ENCODE results near the gene TNFRSF21.

Gene TNFRSF21

GRCh38 chr6:47268572-47269187 is 41.0 kb downstream of the TNFRSF21 start:
- Histone ChIP-seq H3K36me3 (no peaks in the 10 kb centered on the region), H3K27me3 (no peaks in the 10 kb centered on the region), H3K4me1 (ENCODE audit: control insufficient read depth in 1 of 2, insufficient read depth in 1 of 2, low read depth in 1 of 2, low read length in 1 of 2) (no peaks in the 10 kb centered on the region), H3K27ac (no peak overlapping the region), H3K4me3 (ENCODE audit: low read depth in 1 of 2, low read length in 1 of 2) (no peak overlapping the region), H3K9me3 (no peaks in the 10 kb centered on the region)
- no peak for TF ChIP-seq CTCF (IDR thresholded peaks at IDR 0.05)

- H3K9me3 ChIP-seq: no peaks in the 10 kb centered on the region
- H3K36me3 ChIP-seq: no peaks in the 10 kb centered on the region
- no peak overlapping the region for H3K27ac ChIP-seq
- H3K4me3 ChIP-seq (ENCODE audit: low read depth in 1 of 2, low read length in 1 of 2): no peak overlapping the region
- no peaks in the 10 kb centered on the region for H3K4me1 ChIP-seq (ENCODE audit: control insufficient read depth in 1 of 2, insufficient read depth in 1 of 2, low read depth in 1 of 2, low read length in 1 of 2)
- no peak for TF ChIP-seq CTCF (IDR thresholded peaks at IDR 0.05)
- H3K27me3 ChIP-seq: no peaks in the 10 kb centered on the region
These were observed 42.4 kb downstream of the TNFRSF21 start for GRCh38 chr6:47267301-47267700.

GRCh38 chr6:47265971-47266370 is 43.7 kb downstream of the TNFRSF21 start:
- no peaks in the 10 kb centered on the region for H3K9me3 ChIP-seq
- no peaks in the 10 kb centered on the region for H3K27me3 ChIP-seq
- TF ChIP-seq CTCF (IDR thresholded peaks at IDR 0.05): no peak
- no peak overlapping the region for H3K27ac ChIP-seq
- no peaks in the 10 kb centered on the region for H3K4me1 ChIP-seq (ENCODE audit: control insufficient read depth in 1 of 2, insufficient read depth in 1 of 2, low read depth in 1 of 2, low read length in 1 of 2)
- H3K4me3 ChIP-seq (ENCODE audit: low read depth in 1 of 2, low read length in 1 of 2): no peak overlapping the region
- H3K36me3 ChIP-seq: no peaks in the 10 kb centered on the region

GRCh38 chr6:47264775-47265184 is 44.9 kb downstream of the TNFRSF21 start:
- Histone ChIP-seq H3K4me1 (ENCODE audit: control insufficient read depth in 1 of 2, insufficient read depth in 1 of 2, low read depth in 1 of 2, low read length in 1 of 2) (no peaks in the 10 kb centered on the region), H3K9me3 (no peaks in the 10 kb centered on the region), H3K27ac (no peak overlapping the region), H3K27me3 (no peaks in the 10 kb centered on the region), H3K4me3 (ENCODE audit: low read depth in 1 of 2, low read length in 1 of 2) (no peak overlapping the region), H3K36me3 (no peaks in the 10 kb centered on the region)
- TF ChIP-seq CTCF (IDR thresholded peaks at IDR 0.05): no peak

GRCh38 chr6:47263268-47263667 is 46.4 kb downstream of the TNFRSF21 start:
- no peaks in the 10 kb centered on the region for H3K9me3 ChIP-seq
- H3K36me3 ChIP-seq: no peaks in the 10 kb centered on the region
- no peaks in the 10 kb centered on the region for H3K4me1 ChIP-seq (ENCODE audit: control insufficient read depth in 1 of 2, insufficient read depth in 1 of 2, low read depth in 1 of 2, low read length in 1 of 2)
- no peaks in the 10 kb centered on the region for H3K27me3 ChIP-seq
- no peak overlapping the region for H3K4me3 ChIP-seq (ENCODE audit: low read depth in 1 of 2, low read length in 1 of 2)
- no peak overlapping the region for H3K27ac ChIP-seq
- no peak for TF ChIP-seq CTCF (IDR thresholded peaks at IDR 0.05)

GRCh38 chr6:47262231-47262630 is 47.5 kb downstream of the TNFRSF21 start:
- Histone ChIP-seq H3K4me3 (ENCODE audit: low read depth in 1 of 2, low read length in 1 of 2) (no peak overlapping the region), H3K27ac (no peak overlapping the region), H3K27me3 (no peaks in the 10 kb centered on the region), H3K36me3 (no peaks in the 10 kb centered on the region), H3K9me3 (no peaks in the 10 kb centered on the region), H3K4me1 (ENCODE audit: control insufficient read depth in 1 of 2, insufficient read depth in 1 of 2, low read depth in 1 of 2, low read length in 1 of 2) (no peaks in the 10 kb centered on the region)
- TF ChIP-seq CTCF (IDR thresholded peaks at IDR 0.05): no peak

Measured in neutrophil (primary cell).